Stimulated activated naive B cell treated with anti-CD40 and anti-IgM and Interleukin-4, amounts not matched to agents 10 μg/mL and 1 μg/mL and 100 μg/mL, for 72 hours (primary cell): Measurements from ENCODE around the gene VASN.
A peak's percentile ranks its signal among the peaks of the same experiment; 100 is the strongest.

Experiments used
- ATAC-seq, 2 donors: fragments of 150-1000 bp; cut with Tn5 transposase; replicated peaks; 2 replicates each; pipeline ENCODE4 v1.10.0; 2021; ENCODE audit warnings: moderate library complexity in 1 of 2
- DNase-seq: peaks from one replicate; pipeline ENCODE4 v3.0.0; 2021
- H3K27ac Mint-ChIP-seq: one replicate; pipeline ENCODE4 v1.8.0; 2022; ENCODE audit warnings: mild to moderate bottlenecking, mixed read lengths
- H3K27me3 Mint-ChIP-seq, 2 donors: one replicate each; pipeline ENCODE4 v1.8.0; 2022; ENCODE audit warnings: mixed read lengths in 2 of 2
- H3K36me3 Mint-ChIP-seq, 2 donors: one replicate each; pipeline ENCODE4 v1.8.0; 2022; ENCODE audit warnings: mixed read lengths in 2 of 2, mild to moderate bottlenecking in 1 of 2
- H3K4me1 Mint-ChIP-seq, 2 donors: one replicate each; pipeline ENCODE4 v1.8.0; 2022; ENCODE audit warnings: mixed read lengths in 2 of 2, mild to moderate bottlenecking in 1 of 2
- H3K4me3 Mint-ChIP-seq, 2 donors: one replicate each; pipeline ENCODE4 v1.8.0; 2022; ENCODE audit warnings: mild to moderate bottlenecking in 2 of 2, mixed read lengths in 2 of 2, moderate library complexity in 1 of 2
- H3K9me3 Mint-ChIP-seq, 2 donors: one replicate each; pipeline ENCODE4 v1.8.0; 2022; ENCODE audit warnings: mixed read lengths in 2 of 2, mild to moderate bottlenecking in 1 of 2

The VASN gene

DNA sequence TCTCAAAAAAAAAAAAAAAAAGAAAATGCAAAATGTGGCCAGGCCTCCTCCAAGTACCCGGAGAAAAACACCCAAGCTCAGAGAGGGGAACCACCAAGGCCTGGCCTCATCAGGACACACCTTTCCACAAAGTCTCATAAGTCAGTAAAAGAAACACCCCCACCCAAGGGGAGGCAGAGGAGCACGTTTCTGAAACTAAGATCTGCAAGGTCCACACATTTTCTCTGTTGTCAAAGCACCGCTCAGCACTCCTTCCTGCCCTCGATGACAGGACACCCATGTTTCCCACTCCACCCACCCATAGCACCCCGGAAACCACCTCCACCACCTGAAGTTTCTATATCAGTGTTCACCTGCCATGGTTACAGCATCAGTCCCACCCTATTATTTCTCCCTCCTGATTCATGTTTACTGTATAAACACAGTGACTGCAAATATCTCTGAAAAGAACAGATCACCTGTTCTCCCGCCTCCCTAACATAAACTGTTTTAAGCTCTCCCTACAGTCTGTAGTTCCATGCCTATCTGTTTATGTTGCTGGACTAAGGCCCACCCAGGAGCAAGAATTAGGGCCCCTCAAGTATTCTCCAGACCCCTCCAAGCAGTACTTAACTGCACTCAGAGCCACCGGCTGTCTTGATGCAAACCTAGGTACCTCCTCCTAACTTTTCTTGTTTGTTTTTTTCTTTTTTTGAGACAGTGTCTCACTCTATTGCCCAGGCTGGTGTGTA lies 42.7 kb downstream of the VASN start:
- peak; percentile 35 to 63 for ATAC-seq

DNA sequence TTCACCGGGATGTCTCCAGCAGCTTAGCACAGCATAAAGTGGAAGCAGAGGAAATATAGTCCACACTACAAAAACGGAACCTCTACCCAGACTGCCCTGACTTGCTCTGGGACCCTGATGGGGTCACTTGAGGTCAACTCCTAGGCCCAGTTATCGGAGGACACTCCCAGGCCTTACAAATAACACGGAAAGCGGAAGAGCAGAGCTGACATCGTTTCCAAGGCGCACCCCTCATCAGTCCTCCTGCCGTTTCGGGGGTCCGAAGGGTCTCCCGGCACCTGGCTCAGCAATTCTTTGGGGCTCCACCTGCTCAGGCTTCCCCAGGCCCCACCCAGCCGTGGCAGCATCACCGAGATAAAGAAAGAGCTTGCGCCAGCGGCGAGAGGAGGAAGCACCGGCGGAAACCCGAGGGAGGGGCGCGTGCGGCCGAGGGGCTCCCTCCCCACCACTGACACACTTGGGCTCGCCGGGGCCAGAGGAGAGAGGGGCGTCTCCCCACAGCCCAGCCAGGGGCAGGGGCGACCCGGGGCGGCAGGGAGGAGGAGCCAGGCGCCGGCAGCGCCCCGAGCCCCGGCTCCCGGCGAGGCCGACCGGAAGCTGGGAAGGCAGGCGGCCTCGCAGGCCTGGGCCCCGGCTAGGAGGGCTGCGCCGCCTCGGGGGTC lies 44.0 kb downstream of the VASN start:
- H3K4me3 Mint-ChIP-seq: peak overlapping the region; percentile 89 to 93
- no peaks in the 10 kb centered on the region for H3K9me3 Mint-ChIP-seq
- H3K36me3 Mint-ChIP-seq: peaks cover 7 to 18% of the 10 kb centered on the region in 2 donors
- ATAC-seq (peak; percentile 26 to 38), DNase-seq (peak; percentile 49)
- no peaks in the 10 kb centered on the region for H3K27me3 Mint-ChIP-seq
- peaks cover 19 to 33% of the 10 kb centered on the region in 2 donors for H3K4me1 Mint-ChIP-seq
- H3K27ac Mint-ChIP-seq: peak overlapping the region; percentile 97

More for the DNA sequence above, 42.7 kb downstream of the VASN start:
- DNase-seq: peak; percentile 68
- H3K27me3 Mint-ChIP-seq: no peaks in the 10 kb centered on the region
- peak overlapping the region; percentile 86 for H3K27ac Mint-ChIP-seq
- peaks cover 8 to 19% of the 10 kb centered on the region in 2 donors for H3K36me3 Mint-ChIP-seq
- peaks cover 19 to 34% of the 10 kb centered on the region in 2 donors for H3K4me1 Mint-ChIP-seq
- no peaks in the 10 kb centered on the region for H3K9me3 Mint-ChIP-seq
- peak overlapping the region; percentile 89 to 93 for H3K4me3 Mint-ChIP-seq

DNA sequence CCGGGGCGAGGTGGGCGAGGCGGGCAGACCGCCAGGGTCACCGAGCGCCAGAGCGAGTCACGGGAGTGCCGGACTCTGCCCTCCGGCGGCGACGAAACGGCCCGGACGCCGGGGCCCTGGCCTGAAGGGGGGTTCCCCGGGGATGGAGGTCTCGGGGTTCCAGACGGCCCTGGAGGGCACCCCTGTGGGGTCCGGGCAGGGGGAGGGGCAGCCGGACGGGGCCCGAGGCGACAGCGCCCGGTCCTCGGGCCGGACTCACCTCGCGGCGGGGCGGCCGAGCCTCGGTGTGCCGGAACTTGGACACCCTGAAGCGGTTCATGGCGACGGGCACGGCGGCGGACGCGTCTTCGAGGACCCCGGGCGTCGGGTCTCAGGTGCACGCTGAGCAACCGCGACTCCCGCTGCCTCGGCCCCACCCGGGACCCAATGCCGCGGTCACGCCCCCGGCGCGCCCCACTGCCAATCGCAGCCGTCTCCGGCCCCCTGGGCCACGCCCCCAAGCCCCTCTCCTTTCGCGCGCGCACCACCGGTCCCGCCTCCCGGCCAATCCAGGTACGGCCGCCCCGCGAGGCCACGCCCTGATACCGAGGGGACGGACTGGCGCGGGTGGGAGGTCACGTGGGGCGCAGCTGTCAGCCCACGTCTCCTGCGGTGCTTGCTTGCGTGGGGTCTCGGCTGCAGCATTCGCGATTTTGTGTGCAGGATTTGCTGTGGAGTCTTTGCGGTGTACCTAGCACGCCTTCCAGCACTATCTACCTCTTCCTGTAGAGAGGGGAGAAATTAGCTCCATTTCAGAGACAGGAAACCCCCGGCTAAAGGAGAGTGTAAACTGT lies 44.8 kb downstream of the VASN start, which contains the start of gene CORO7:
TSS of gene CORO7 (minus strand) at position 397 of the 833 bp plus-strand sequence. CDS start at position 319, 78 bp downstream.
- no peaks in the 10 kb centered on the region for H3K9me3 Mint-ChIP-seq
- H3K4me3 Mint-ChIP-seq: peak within 1 kb of the TSS; percentile 89 to 93
- peaks cover 3 to 11% of the 10 kb centered on the region in 2 donors for H3K36me3 Mint-ChIP-seq
- H3K27me3 Mint-ChIP-seq: no peaks in the 10 kb centered on the region
- H3K27ac Mint-ChIP-seq: peak within 1 kb of the TSS; percentile 97
- DNase-seq (peak; percentile 98), ATAC-seq (peak; percentile 83 to 91)
- peaks cover 18 to 29% of the 10 kb centered on the region in 2 donors for H3K4me1 Mint-ChIP-seq

DNA sequence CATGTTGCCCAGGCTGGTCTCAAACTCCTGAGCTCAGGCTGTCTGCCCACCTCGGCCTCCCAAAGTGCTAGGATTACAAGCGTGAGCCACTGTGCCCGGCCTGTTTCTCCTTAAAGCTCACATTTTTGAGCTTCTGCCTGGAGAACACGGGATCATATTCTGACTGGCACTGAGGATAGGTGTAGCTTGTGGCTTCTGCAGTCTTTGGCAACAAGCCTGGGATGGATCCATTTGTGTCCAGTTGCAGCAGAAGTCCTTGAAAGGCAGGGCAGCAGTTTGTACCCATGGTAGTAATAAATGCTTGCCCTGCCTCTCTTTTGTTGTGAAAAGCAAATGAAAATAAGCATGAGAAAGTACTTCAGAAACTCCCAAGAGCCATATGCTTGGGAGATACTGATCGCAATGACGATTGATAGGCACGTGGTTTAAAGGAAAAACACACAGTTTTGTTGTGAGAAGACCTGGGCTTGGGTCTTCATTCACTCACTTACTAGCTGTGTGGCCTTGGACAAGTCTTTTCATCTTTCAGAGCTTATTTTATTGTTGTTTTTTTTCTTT lies 47.8 kb downstream of the VASN start:
- H3K4me3 Mint-ChIP-seq: no peak overlapping the region

DNA sequence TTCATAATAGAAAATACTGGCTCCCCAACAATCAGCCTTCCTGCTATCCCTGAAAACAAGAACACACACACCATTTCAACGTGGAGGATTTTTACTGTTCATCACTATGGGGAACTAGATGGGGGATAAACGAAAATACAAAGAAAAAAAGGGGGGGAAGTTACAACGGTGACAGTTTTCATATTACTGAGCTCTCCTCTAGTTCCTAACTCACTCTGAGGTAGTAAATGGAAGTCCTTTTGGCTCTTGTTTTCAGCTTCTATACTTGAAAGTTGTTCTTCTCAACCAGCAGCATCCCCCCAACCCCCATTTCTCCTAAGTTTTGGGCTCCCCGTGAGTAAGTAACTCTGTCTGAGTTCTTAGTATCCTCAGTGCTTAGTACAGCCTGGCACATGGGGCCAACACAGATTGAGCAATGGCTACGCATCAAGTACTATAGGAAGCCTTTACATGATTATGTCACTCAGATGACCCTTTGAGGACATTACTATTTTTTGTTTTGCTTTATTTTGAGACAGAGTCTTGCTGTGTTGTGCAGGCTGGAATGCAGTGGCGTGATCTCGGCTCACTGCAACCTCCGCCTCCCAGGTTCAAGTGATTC lies 49.0 kb downstream of the VASN start:
- H3K9me3 Mint-ChIP-seq: no peaks in the 10 kb centered on the region
- peaks cover 7 to 18% of the 10 kb centered on the region in 2 donors for H3K4me1 Mint-ChIP-seq
- ATAC-seq (no peak), DNase-seq (no peak)
- H3K36me3 Mint-ChIP-seq: peaks cover 0 to 1% of the 10 kb centered on the region in 2 donors
- H3K27ac Mint-ChIP-seq: no peak overlapping the region
- H3K4me3 Mint-ChIP-seq: no peak overlapping the region
- no peaks in the 10 kb centered on the region for H3K27me3 Mint-ChIP-seq

More for the DNA sequence above, 47.8 kb downstream of the VASN start:
- Mint-ChIP-seq H3K27ac (no peak overlapping the region), H3K9me3 (no peaks in the 10 kb centered on the region), H3K36me3 (peaks cover 0 to 6% of the 10 kb centered on the region in 2 donors), H3K4me1 (peaks cover 13 to 23% of the 10 kb centered on the region in 2 donors), H3K27me3 (no peaks in the 10 kb centered on the region)
- no peak for ATAC-seq
- no peak for DNase-seq

DNA sequence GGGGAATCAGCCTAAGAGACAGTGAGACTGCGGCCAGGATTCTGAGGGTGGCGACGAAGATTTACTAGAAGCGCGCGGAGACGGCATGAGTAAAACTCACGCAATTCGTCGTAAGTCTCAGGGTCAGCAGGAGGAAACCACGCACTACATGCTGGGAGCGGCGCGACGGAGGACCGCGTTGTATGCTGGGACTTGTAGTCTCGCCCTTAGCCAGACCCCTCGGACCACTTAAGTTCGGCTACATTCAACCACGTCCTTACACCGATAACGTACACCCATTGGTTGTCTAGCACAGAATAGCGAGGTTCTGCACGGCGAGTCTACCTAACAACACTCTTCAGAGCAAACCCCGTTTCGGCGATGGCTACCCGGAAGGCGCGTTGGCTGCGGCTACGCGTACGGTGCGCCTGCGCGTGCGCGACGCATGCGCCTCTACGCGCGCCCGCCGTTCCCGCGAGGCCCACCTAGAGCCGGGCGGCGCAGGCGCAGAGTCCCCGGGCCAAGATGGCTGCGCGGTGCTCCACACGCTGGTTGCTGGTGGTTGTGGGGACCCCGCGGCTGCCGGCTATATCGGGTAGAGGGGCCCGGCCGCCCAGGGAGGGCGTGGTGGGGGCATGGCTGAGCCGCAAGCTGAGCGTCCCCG lies 53.9 kb downstream of the VASN start, which contains the start of gene DNAJA3:
TSS of gene DNAJA3 (plus strand) at position 491 of the 643 bp plus-strand sequence. CDS start at position 505, 14 bp downstream.
- H3K36me3 Mint-ChIP-seq: peaks cover 13 to 23% of the 10 kb centered on the region in 2 donors
- peak within 1 kb of the TSS; percentile 98 for H3K27ac Mint-ChIP-seq
- H3K9me3 Mint-ChIP-seq: no peaks in the 10 kb centered on the region
- H3K4me1 Mint-ChIP-seq: peaks cover 18 to 24% of the 10 kb centered on the region in 2 donors
- ATAC-seq (peak; percentile 93 to 95), DNase-seq (peak; percentile 90)
- no peaks in the 10 kb centered on the region for H3K27me3 Mint-ChIP-seq
- H3K4me3 Mint-ChIP-seq: peak within 1 kb of the TSS; percentile 98 to 99

DNA sequence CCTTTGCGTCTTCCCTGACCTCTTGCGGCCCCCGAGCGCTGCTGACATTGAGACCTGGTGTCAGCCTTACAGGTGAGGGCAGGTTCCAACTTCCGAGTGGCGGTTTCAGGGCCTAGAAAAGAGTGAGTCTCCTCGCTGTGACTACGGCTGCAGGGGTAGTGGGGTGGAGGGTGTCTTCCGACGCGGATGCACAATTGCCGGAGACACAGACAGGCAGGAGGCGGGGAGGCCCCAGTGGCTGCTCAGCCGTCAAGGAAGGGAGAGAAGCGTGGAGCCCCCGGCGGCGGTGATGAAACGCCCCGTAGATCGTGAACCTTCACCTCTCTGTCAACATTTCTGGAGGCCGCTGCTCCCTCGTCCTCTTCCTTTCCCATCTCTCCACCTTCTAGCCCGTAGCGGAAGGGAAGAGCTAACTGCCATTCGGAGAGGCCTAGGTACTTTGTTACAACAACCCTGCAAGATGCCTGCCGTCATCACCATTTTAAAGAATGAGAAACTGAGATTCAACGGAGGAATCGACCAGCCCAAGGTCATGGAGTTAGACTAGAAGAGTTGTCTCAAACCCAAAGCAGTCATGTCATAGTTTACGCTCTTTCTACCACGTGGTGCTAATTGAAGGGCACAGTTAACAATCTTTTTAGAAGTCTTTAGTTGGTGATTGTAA lies 54.5 kb downstream of the VASN start:
- peaks cover 15 to 27% of the 10 kb centered on the region in 2 donors for H3K36me3 Mint-ChIP-seq
- no peaks in the 10 kb centered on the region for H3K9me3 Mint-ChIP-seq

DNA sequence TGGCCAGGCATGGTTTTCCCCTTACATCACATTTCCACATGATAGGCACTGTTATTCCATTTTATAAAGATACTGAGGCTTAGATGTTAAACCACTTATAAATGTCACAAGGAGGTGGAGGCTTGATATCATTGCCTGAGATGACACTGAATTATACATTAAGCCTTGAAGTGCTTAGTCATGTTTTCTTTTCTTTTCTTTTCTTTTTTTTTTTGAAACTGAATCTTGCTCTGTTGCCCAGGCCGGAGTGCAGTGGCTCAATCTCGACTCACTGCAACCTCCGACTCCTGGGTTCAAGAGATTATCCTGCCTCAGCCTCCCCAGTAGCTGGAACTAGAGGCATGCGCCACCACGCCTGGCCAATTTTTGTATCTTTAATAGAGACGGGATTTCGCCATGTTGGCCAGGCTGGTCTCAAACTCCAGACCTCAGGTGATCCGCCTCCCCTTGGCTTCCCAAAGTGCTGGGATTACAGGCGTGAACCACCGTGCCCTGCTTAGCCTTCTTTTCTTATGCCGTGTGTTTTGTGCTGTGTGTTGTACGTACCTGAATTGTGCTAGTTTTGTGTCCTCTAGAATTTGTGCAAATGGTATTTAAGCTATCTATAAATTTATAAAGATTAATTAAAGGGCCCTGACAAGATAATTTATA lies 55.2 kb downstream of the VASN start:
- Mint-ChIP-seq H3K4me1 (peaks cover 18 to 28% of the 10 kb centered on the region in 2 donors), H3K4me3 (peak overlapping the region; percentile 98 to 99), H3K9me3 (no peaks in the 10 kb centered on the region), H3K36me3 (peaks cover 18 to 30% of the 10 kb centered on the region in 2 donors), H3K27me3 (no peaks in the 10 kb centered on the region), H3K27ac (peak overlapping the region; percentile 98)
- DNase-seq: no peak
- ATAC-seq: no peak

More for the DNA sequence above, 54.5 kb downstream of the VASN start:
- peak overlapping the region; percentile 98 to 99 for H3K4me3 Mint-ChIP-seq
- ATAC-seq (peak; percentile 36 to 41), DNase-seq (no peak)
- H3K27ac Mint-ChIP-seq: peak overlapping the region; percentile 98
- no peaks in the 10 kb centered on the region for H3K27me3 Mint-ChIP-seq
- H3K4me1 Mint-ChIP-seq: peaks cover 18 to 27% of the 10 kb centered on the region in 2 donors

DNA sequence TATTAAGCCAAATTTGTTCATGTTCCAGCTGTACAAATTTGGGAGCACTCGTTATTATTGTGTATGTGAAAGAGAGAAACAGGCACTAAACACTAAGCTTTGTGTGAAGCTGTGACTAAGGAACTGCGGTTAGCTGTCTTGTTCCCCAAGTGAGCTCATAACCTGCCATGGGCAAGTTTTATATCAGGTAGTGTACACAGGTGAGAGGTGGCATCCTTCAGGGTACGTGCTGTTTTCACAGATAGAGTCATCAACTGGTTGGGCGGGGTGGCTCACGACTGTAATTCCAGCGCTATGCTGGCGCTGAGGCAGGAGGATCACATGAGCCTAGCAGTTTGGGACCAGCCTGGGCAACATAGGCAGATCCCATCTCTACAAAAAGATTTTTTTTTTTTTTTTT lies 56.9 kb downstream of the VASN start:
- Mint-ChIP-seq H3K4me1 (peaks cover 21 to 36% of the 10 kb centered on the region in 2 donors), H3K36me3 (peaks cover 18 to 37% of the 10 kb centered on the region in 2 donors), H3K4me3 (no peak overlapping the region), H3K27ac (no peak overlapping the region), H3K27me3 (no peaks in the 10 kb centered on the region), H3K9me3 (no peaks in the 10 kb centered on the region)
- ATAC-seq: no peak
- DNase-seq: no peak

DNA sequence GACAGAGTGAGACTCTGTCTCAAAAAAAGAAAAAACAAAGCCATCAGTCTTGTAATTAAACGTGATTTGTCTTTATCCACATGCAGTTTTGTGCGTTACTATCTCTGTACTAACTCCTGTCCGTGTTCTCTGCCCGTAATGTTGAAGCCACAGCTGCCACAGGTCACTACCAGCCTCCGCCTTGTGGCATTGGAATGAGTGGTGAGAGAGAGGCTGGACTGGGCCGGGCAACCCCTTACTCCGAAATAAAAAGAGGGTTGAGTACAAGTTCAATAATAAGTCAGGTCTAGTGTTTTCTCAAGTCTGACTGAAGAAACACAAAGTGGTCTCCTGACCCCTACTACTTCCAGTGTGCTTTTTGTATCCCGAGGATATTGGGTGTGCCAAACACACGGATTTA lies 59.4 kb downstream of the VASN start:
- Mint-ChIP-seq H3K27ac (no peak overlapping the region), H3K9me3 (no peaks in the 10 kb centered on the region), H3K4me1 (peaks cover 17 to 39% of the 10 kb centered on the region in 2 donors), H3K36me3 (peaks cover 28 to 52% of the 10 kb centered on the region in 2 donors), H3K4me3 (no peak overlapping the region), H3K27me3 (no peaks in the 10 kb centered on the region)
- ATAC-seq: no peak
- DNase-seq: no peak
